ENCODE results near the gene FSTL4.

Gene FSTL4

GRCh38 chr5:133596049-133596448, 16.3 kb downstream of the FSTL4 start:
- TF ChIP-seq, protein P1, sequence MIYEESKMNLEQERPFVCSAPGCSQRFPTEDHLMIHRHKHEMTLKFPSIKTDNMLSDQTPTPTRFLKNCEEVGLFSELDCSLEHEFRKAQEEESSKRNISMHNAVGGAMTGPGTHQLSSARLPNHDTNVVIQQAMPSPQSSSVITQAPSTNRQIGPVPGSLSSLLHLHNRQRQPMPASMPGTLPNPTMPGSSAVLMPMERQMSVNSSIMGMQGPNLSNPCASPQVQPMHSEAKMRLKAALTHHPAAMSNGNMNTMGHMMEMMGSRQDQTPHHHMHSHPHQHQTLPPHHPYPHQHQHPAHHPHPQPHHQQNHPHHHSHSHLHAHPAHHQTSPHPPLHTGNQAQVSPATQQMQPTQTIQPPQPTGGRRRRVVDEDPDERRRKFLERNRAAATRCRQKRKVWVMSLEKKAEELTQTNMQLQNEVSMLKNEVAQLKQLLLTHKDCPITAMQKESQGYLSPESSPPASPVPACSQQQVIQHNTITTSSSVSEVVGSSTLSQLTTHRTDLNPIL (CRISPR knock-in tag; IDR thresholded peaks at IDR 0.05; ENCODE audit: low read depth), result no peak
- TF ChIP-seq RARB (CRISPR knock-in tag; IDR thresholded peaks at IDR 0.05), result no peak
- TF ChIP-seq ZNF565 (CRISPR knock-in tag; conservative IDR thresholded peaks at IDR 0.05; ENCODE audit: low read depth), result no peak
- TF ChIP-seq TCF4 (CRISPR knock-in tag; IDR thresholded peaks at IDR 0.05; ENCODE audit: borderline replicate concordance), result no peak
- TF ChIP-seq ESRRG (CRISPR knock-in tag; IDR thresholded peaks at IDR 0.05), result no peak
- TF ChIP-seq, protein P2, sequence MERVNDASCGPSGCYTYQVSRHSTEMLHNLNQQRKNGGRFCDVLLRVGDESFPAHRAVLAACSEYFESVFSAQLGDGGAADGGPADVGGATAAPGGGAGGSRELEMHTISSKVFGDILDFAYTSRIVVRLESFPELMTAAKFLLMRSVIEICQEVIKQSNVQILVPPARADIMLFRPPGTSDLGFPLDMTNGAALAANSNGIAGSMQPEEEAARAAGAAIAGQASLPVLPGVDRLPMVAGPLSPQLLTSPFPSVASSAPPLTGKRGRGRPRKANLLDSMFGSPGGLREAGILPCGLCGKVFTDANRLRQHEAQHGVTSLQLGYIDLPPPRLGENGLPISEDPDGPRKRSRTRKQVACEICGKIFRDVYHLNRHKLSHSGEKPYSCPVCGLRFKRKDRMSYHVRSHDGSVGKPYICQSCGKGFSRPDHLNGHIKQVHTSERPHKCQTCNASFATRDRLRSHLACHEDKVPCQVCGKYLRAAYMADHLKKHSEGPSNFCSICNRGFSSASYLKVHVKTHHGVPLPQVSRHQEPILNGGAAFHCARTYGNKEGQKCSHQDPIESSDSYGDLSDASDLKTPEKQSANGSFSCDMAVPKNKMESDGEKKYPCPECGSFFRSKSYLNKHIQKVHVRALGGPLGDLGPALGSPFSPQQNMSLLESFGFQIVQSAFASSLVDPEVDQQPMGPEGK (CRISPR knock-in tag; IDR thresholded peaks at IDR 0.05; ENCODE audit: borderline replicate concordance), result no peak
- TF ChIP-seq ZFP3 (CRISPR knock-in tag; IDR thresholded peaks at IDR 0.05), result no peak
- no peak for TF ChIP-seq OSR1 (CRISPR knock-in tag; IDR thresholded peaks at IDR 0.05)
- TF ChIP-seq ZNF70 (CRISPR knock-in tag; IDR thresholded peaks at IDR 0.05), result no peak
- TF ChIP-seq, protein P3, sequence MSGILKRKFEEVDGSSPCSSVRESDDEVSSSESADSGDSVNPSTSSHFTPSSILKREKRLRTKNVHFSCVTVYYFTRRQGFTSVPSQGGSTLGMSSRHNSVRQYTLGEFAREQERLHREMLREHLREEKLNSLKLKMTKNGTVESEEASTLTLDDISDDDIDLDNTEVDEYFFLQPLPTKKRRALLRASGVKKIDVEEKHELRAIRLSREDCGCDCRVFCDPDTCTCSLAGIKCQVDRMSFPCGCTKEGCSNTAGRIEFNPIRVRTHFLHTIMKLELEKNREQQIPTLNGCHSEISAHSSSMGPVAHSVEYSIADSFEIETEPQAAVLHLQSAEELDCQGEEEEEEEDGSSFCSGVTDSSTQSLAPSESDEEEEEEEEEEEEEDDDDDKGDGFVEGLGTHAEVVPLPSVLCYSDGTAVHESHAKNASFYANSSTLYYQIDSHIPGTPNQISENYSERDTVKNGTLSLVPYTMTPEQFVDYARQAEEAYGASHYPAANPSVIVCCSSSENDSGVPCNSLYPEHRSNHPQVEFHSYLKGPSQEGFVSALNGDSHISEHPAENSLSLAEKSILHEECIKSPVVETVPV (CRISPR knock-in tag; IDR thresholded peaks at IDR 0.05), result no peak
- no peak for TF ChIP-seq TOX (CRISPR knock-in tag; IDR thresholded peaks at IDR 0.05; ENCODE audit: borderline replicate concordance)
- TF ChIP-seq ZNF8 (CRISPR knock-in tag; IDR thresholded peaks at IDR 0.05), result no peak
- no peak for TF ChIP-seq ZC3H10 (CRISPR knock-in tag; IDR thresholded peaks at IDR 0.05)
- no peak for TF ChIP-seq GLIS3 (CRISPR knock-in tag; IDR thresholded peaks at IDR 0.05)
- TF ChIP-seq PPARA (CRISPR knock-in tag; IDR thresholded peaks at IDR 0.05; ENCODE audit: borderline replicate concordance), result no peak
- ATAC-seq, result no peak

GRCh38 chr5:133595465-133595864, 16.9 kb downstream of the FSTL4 start:
- TF ChIP-seq OSR1 (CRISPR knock-in tag; IDR thresholded peaks at IDR 0.05) (no peak), ARNTL (CRISPR knock-in tag; IDR thresholded peaks at IDR 0.05; ENCODE audit: borderline replicate concordance, low read depth) (no peak), ZNF565 (CRISPR knock-in tag; conservative IDR thresholded peaks at IDR 0.05; ENCODE audit: low read depth) (no peak), ZFP30 (CRISPR knock-in tag; IDR thresholded peaks at IDR 0.05) (no peak), ISL1 (CRISPR knock-in tag; IDR thresholded peaks at IDR 0.05) (no peak), RARB (CRISPR knock-in tag; IDR thresholded peaks at IDR 0.05) (no peak), ZC3H10 (CRISPR knock-in tag; IDR thresholded peaks at IDR 0.05) (no peak), SNAI2 (CRISPR knock-in tag; IDR thresholded peaks at IDR 0.05) (no peak), ZFP3 (CRISPR knock-in tag; IDR thresholded peaks at IDR 0.05) (no peak), BACH2 (CRISPR knock-in tag; IDR thresholded peaks at IDR 0.05; ENCODE audit: borderline replicate concordance) (no peak), ZNF70 (CRISPR knock-in tag; IDR thresholded peaks at IDR 0.05) (no peak), CSDC2 (CRISPR knock-in tag; IDR thresholded peaks at IDR 0.05) (no peak), TOX (CRISPR knock-in tag; IDR thresholded peaks at IDR 0.05; ENCODE audit: borderline replicate concordance) (no peak)
- TF ChIP-seq, protein P4, sequence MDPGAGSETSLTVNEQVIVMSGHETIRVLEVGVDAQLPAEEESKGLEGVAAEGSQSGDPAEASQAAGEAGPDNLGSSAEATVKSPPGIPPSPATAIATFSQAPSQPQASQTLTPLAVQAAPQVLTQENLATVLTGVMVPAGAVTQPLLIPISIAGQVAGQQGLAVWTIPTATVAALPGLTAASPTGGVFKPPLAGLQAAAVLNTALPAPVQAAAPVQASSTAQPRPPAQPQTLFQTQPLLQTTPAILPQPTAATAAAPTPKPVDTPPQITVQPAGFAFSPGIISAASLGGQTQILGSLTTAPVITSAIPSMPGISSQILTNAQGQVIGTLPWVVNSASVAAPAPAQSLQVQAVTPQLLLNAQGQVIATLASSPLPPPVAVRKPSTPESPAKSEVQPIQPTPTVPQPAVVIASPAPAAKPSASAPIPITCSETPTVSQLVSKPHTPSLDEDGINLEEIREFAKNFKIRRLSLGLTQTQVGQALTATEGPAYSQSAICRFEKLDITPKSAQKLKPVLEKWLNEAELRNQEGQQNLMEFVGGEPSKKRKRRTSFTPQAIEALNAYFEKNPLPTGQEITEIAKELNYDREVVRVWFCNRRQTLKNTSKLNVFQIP (CRISPR knock-in tag; IDR thresholded peaks at IDR 0.05; ENCODE audit: borderline replicate concordance, low read depth), result no peak
- TF ChIP-seq, protein P1 (CRISPR knock-in tag; IDR thresholded peaks at IDR 0.05; ENCODE audit: low read depth), result no peak
- TF ChIP-seq, protein P3 (CRISPR knock-in tag; IDR thresholded peaks at IDR 0.05), result no peak
- no peak for ATAC-seq
